OCI-LY7 (cell line): Measurements from ENCODE around the gene RNASE1. TPM values are rescaled to one million over a fixed set of nuclear protein-coding genes. Genes with fewer than 3 reads are reported as not detected.

ENCODE experiments used
- BruUV-seq: library from RNA; stranded (reverse); fragments of 400-500 nt; replicated peaks from 2 replicates; lab custom pipeline; 2021; lab: Mats Ljungman, UMichigan
- CTCF ChIA-PET: fragments of 300-600 bp; sonication (Branson Sonifier 250); formaldehyde crosslinking; loops from one replicate; lab custom pipeline; 2022; ENCODE audit warnings: antibody characterized with exemption; ENCODE audit not compliant: unreplicated experiment; lab: Charles Lee
- POLR2A ChIA-PET: fragments of 300-600 bp; sonication (Branson Sonifier 250); formaldehyde crosslinking; loops from one replicate; lab custom pipeline; 2022; ENCODE audit warnings: antibody characterized with exemption; lab: Charles Lee
- DNase-seq: peaks from one replicate; pipeline ENCODE4 v3.0.0-alpha.2; 2015; ENCODE audit warnings: low spot score
- H2AFZ ChIP-seq: fragments of 200-600 bp; sonication (generic), shearing (Covaris generic); 2 replicates; pipeline ENCODE4 v1.6.1; 2014; ENCODE audit warnings: mild to moderate bottlenecking, antibody characterized with exemption, low read length, moderate library complexity
- H3K27ac ChIP-seq: fragments of 200-600 bp; sonication (generic); 2 replicates; pipeline ENCODE4 v1.5.1; 2014; ENCODE audit warnings: mixed run types, low read depth, mild to moderate bottlenecking, moderate library complexity, low read length, inconsistent platforms; ENCODE audit not compliant: poor library complexity, severe bottlenecking
- H3K36me3 ChIP-seq: fragments of 200-600 bp; sonication (generic); 2 replicates; pipeline ENCODE4 v1.6.1; 2014; ENCODE audit warnings: mild to moderate bottlenecking, antibody characterized with exemption, low read length, moderate library complexity, mixed read lengths; ENCODE audit not compliant: insufficient read depth
- H3K4me1 ChIP-seq: fragments of 200-600 bp; sonication (generic); 2 replicates; pipeline ENCODE4 v1.5.1; 2014; ENCODE audit warnings: mild to moderate bottlenecking, low read length; ENCODE audit not compliant: insufficient read depth, poor library complexity, severe bottlenecking
- H3K4me2 ChIP-seq: fragments of 200-600 bp; sonication (generic); 2 replicates; pipeline ENCODE4 v1.6.1; 2014; ENCODE audit warnings: mild to moderate bottlenecking, low read length
- H3K4me3 ChIP-seq: fragments of 200-600 bp; sonication (generic); 2 replicates; pipeline ENCODE4 v1.5.1; 2014; ENCODE audit warnings: mild to moderate bottlenecking, low read depth, low read length; ENCODE audit not compliant: poor library complexity, severe bottlenecking
- H3K79me2 ChIP-seq: fragments of 200-600 bp; sonication (generic); 2 replicates; pipeline ENCODE4 v1.6.1; 2016; ENCODE audit warnings: low read depth, mild to moderate bottlenecking, low read length, moderate library complexity, mixed read lengths; ENCODE audit not compliant: insufficient read depth
- H3K9me2 ChIP-seq: fragments of 200-600 bp; sonication (generic); 2 replicates; pipeline ENCODE4 v1.6.1; 2016; ENCODE audit warnings: mild to moderate bottlenecking, low read length, mixed read lengths; ENCODE audit not compliant: insufficient read depth
- H3K9me3 ChIP-seq: fragments of 200-600 bp; sonication (generic); 2 replicates; pipeline ENCODE4 v1.6.1; 2014; ENCODE audit warnings: mild to moderate bottlenecking, mixed run types, low read length, mixed read lengths
- H4K20me1 ChIP-seq: fragments of 200-600 bp; sonication (generic); 2 replicates; pipeline ENCODE4 v1.6.1; 2014; ENCODE audit warnings: mild to moderate bottlenecking, antibody characterized with exemption, low read length, moderate library complexity, mixed read lengths; ENCODE audit not compliant: insufficient read depth
- EZH2phosphoT487 ChIP-seq: fragments of 200-600 bp; sonication (generic); IDR thresholded peaks from 2 replicates; pipeline ENCODE4 v1.6.1; 2018; ENCODE audit warnings: low read depth, borderline replicate concordance, mild to moderate bottlenecking, mixed run types, antibody characterized with exemption, low read length, moderate library complexity, mixed read lengths
- intact Hi-C: fragments of 100-400 bp; cut with micrococcal nuclease; formaldehyde crosslinking; loops from one replicate; pipeline ENCODE4 v1.10.0; 2022; ENCODE audit not compliant: unreplicated experiment
- total RNA-seq, 2 experiments: library from RNA; depleted of rRNA in 1 of 2; stranded (reverse); fragments of >200 nt in 1 of 2; shearing (Covaris generic) in 1 of 2; gene quantifications; 2 replicates each; pipeline ENCODE4 v1.2.3, GENCODE V29; 2014 to 2022
- TF ChIP-seq, protein P1 (sequence below): fragments of 200-600 bp; sonication (generic); conservative IDR thresholded peaks from 2 replicates; pipeline ENCODE4 v1.5.1; 2014; ENCODE audit warnings: mild to moderate bottlenecking, antibody characterized with exemption, low read length, moderate library complexity, mixed read lengths

RNASE1 gene
- total RNA-seq, 2 experiments from 2014 or later: not detected

DNA sequence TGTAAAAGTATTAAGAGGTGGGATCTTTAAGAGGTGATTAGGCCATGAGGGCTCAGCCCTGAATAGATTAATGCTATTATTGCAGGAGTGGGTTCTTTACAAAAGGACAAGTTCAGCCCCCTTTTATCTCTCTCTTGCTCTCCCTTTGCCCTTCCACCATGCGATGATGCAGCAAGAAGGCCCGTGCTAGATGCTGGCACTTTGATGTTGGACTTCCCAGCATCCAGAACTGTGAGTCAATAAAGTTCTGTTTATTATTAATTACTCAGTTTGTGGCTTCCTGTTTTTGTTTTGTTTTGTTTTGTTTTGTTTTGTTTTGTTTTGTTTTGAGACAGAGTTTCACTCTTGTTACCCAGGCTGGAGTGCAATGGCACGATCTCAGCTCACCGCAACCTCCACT lies 10.1 kb downstream of the RNASE1 start:
- H3K79me2 ChIP-seq: no peaks in the 10 kb centered on the region
- ChIA-PET POLR2A (no interaction called here), CTCF (no interaction called here)
- no peaks in the 10 kb centered on the region for H3K9me3 ChIP-seq
- H2AFZ ChIP-seq: no peak overlapping the region
- intact Hi-C loops: no loop called here
- no peaks in the 10 kb centered on the region for H3K9me2 ChIP-seq
- H3K4me1 ChIP-seq: no peaks in the 10 kb centered on the region
- no peak for TF ChIP-seq EZH2phosphoT487
- TF ChIP-seq, protein P1, sequence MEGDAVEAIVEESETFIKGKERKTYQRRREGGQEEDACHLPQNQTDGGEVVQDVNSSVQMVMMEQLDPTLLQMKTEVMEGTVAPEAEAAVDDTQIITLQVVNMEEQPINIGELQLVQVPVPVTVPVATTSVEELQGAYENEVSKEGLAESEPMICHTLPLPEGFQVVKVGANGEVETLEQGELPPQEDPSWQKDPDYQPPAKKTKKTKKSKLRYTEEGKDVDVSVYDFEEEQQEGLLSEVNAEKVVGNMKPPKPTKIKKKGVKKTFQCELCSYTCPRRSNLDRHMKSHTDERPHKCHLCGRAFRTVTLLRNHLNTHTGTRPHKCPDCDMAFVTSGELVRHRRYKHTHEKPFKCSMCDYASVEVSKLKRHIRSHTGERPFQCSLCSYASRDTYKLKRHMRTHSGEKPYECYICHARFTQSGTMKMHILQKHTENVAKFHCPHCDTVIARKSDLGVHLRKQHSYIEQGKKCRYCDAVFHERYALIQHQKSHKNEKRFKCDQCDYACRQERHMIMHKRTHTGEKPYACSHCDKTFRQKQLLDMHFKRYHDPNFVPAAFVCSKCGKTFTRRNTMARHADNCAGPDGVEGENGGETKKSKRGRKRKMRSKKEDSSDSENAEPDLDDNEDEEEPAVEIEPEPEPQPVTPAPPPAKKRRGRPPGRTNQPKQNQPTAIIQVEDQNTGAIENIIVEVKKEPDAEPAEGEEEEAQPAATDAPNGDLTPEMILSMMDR: no peak
- BruUV-seq: no TSS peak
- H3K27ac ChIP-seq: no peak overlapping the region
- H4K20me1 ChIP-seq: no peaks in the 10 kb centered on the region
- DNase-seq: no peak
- H3K4me3 ChIP-seq: no peak overlapping the region
- H3K4me2 ChIP-seq: no peak overlapping the region
- H3K36me3 ChIP-seq: no peaks in the 10 kb centered on the region

GRCh38 chr14:20791597-20791996 lies 11.0 kb downstream of the RNASE1 start:
- Histone ChIP-seq H2AFZ (no peak overlapping the region), H3K36me3 (no peaks in the 10 kb centered on the region), H3K9me3 (no peaks in the 10 kb centered on the region), H3K4me3 (no peak overlapping the region), H3K4me2 (no peak overlapping the region), H3K4me1 (no peaks in the 10 kb centered on the region), H4K20me1 (no peaks in the 10 kb centered on the region), H3K9me2 (no peaks in the 10 kb centered on the region), H3K27ac (no peak overlapping the region), H3K79me2 (no peaks in the 10 kb centered on the region)
- no peak for TF ChIP-seq EZH2phosphoT487
- TF ChIP-seq, protein P1: no peak
- CTCF ChIA-PET: no interaction called here
- intact Hi-C loops: no loop called here
- POLR2A ChIA-PET: no interaction called here
- BruUV-seq: no TSS peak
- no peak for DNase-seq

GRCh38 chr14:20791187-20791586 lies 11.5 kb downstream of the RNASE1 start:
- DNase-seq: no peak
- no peaks in the 10 kb centered on the region for H3K9me3 ChIP-seq
- H3K4me3 ChIP-seq: no peak overlapping the region
- TF ChIP-seq, protein P1: no peak
- TF ChIP-seq EZH2phosphoT487: no peak
- BruUV-seq: no TSS peak
- H3K79me2 ChIP-seq: no peaks in the 10 kb centered on the region
- no peaks in the 10 kb centered on the region for H4K20me1 ChIP-seq
- intact Hi-C loops: no loop called here
- H3K27ac ChIP-seq: no peak overlapping the region
- H3K4me2 ChIP-seq: no peak overlapping the region
- no peaks in the 10 kb centered on the region for H3K36me3 ChIP-seq
- H2AFZ ChIP-seq: no peak overlapping the region
- POLR2A ChIA-PET: no interaction called here
- CTCF ChIA-PET: no interaction called here
- no peaks in the 10 kb centered on the region for H3K9me2 ChIP-seq
- H3K4me1 ChIP-seq: no peaks in the 10 kb centered on the region
